ACC112 (cell line): ENCODE results near the gene EFCAB7.
"Not testable (repeated sequence)": the region's sequence is repeated elsewhere in the genome, so short reads cannot be mapped to it uniquely, and the experiment has no call there.

Experiments
- H2AFZ ChIP-seq: fragments of 200-600 bp; sonication (generic); one replicate; pipeline ENCODE4 v1.6.0; 2017; ENCODE audit warnings: antibody characterized with exemption, low read length; ENCODE audit not compliant: unreplicated experiment
- H3K27ac ChIP-seq: fragments of 200-600 bp; sonication (generic); 2 replicates; pipeline ENCODE4 v1.5.1; 2014; ENCODE audit warnings: low read depth, mild to moderate bottlenecking, antibody characterized with exemption, low read length, moderate library complexity
- H3K27me3 ChIP-seq: fragments of 200-600 bp; sonication (generic); 2 replicates; pipeline ENCODE4 v1.6.1; 2014; ENCODE audit warnings: mild to moderate bottlenecking, antibody characterized with exemption, low read length, moderate library complexity, mixed read lengths; ENCODE audit not compliant: insufficient read depth
- H3K36me3 ChIP-seq: fragments of 200-600 bp; sonication (generic); 2 replicates; pipeline ENCODE4 v1.6.1; 2016; ENCODE audit warnings: mild to moderate bottlenecking, antibody characterized with exemption, low read length, moderate library complexity, mixed read lengths; ENCODE audit not compliant: insufficient read depth
- H3K4me1 ChIP-seq: fragments of 200-600 bp; sonication (generic); one replicate; pipeline ENCODE4 v1.6.1; 2016; ENCODE audit warnings: low read length, mixed read lengths; ENCODE audit not compliant: insufficient read depth, unreplicated experiment, control insufficient read depth
- H3K4me3 ChIP-seq: fragments of 200-600 bp; sonication (generic); 2 replicates; pipeline ENCODE4 v1.5.1; 2014; ENCODE audit warnings: mild to moderate bottlenecking, low read depth, low read length
- H3K79me2 ChIP-seq: fragments of 200-600 bp; sonication (generic); one replicate; pipeline ENCODE4 v1.6.0; 2016; ENCODE audit warnings: low read length; ENCODE audit not compliant: control insufficient read depth, unreplicated experiment, insufficient read depth

Gene EFCAB7

GRCh38 chr1:63548303-63548702 is 25.0 kb downstream of the EFCAB7 start:
- no peak overlapping the region for H3K4me3 ChIP-seq
- no peaks in the 10 kb centered on the region for H3K79me2 ChIP-seq
- H3K4me1 ChIP-seq, result peaks cover 14% of the 10 kb centered on the region
- no peaks in the 10 kb centered on the region for H3K27me3 ChIP-seq
- H3K27ac ChIP-seq, result peak overlapping the region; percentile 92
- H2AFZ ChIP-seq, result no peak overlapping the region
- H3K36me3 ChIP-seq, result no peaks in the 10 kb centered on the region

GRCh38 chr1:63548877-63549276 is 25.6 kb downstream of the EFCAB7 start:
- Histone ChIP-seq H2AFZ (no peak overlapping the region), H3K27me3 (no peaks in the 10 kb centered on the region)

GRCh38 chr1:63555480-63555879 is 32.2 kb downstream of the EFCAB7 start:
- H3K4me1 ChIP-seq, result peaks cover 3% of the 10 kb centered on the region
- no peaks in the 10 kb centered on the region for H3K27me3 ChIP-seq
- no peaks in the 10 kb centered on the region for H3K36me3 ChIP-seq
- no peaks in the 10 kb centered on the region for H3K79me2 ChIP-seq
- H3K4me3 ChIP-seq, result no peak overlapping the region
- H3K27ac ChIP-seq, result no peak overlapping the region
- H2AFZ ChIP-seq, result no peak overlapping the region

More at GRCh38 chr1:63548877-63549276, 25.6 kb downstream of the EFCAB7 start:
- H3K4me1 ChIP-seq, result peaks cover 14% of the 10 kb centered on the region
- H3K27ac ChIP-seq, result no peak overlapping the region
- no peak overlapping the region for H3K4me3 ChIP-seq
- no peaks in the 10 kb centered on the region for H3K36me3 ChIP-seq
- H3K79me2 ChIP-seq, result no peaks in the 10 kb centered on the region

GRCh38 chr1:63557365-63557987 is 34.2 kb downstream of the EFCAB7 start:
- H3K27me3 ChIP-seq, result no peaks in the 10 kb centered on the region
- H3K27ac ChIP-seq, result no peak overlapping the region
- no peak overlapping the region for H3K4me3 ChIP-seq
- peak overlapping the region; percentile 48 for H2AFZ ChIP-seq
- H3K79me2 ChIP-seq, result no peaks in the 10 kb centered on the region
- H3K4me1 ChIP-seq, result peaks cover 3% of the 10 kb centered on the region
- no peaks in the 10 kb centered on the region for H3K36me3 ChIP-seq

- Histone ChIP-seq H3K27me3 (no peaks in the 10 kb centered on the region), H2AFZ (no peak overlapping the region), H3K4me1 (peaks cover 3% of the 10 kb centered on the region), H3K79me2 (no peaks in the 10 kb centered on the region), H3K4me3 (no peak overlapping the region), H3K27ac (no peak overlapping the region), H3K36me3 (no peaks in the 10 kb centered on the region)
These were observed 36.0 kb downstream of the EFCAB7 start for GRCh38 chr1:63559357-63559756.

- Histone ChIP-seq H3K4me3 (no peak overlapping the region), H3K27me3 (no peaks in the 10 kb centered on the region), H3K27ac (no peak overlapping the region), H3K79me2 (no peaks in the 10 kb centered on the region), H2AFZ (no peak overlapping the region), H3K36me3 (no peaks in the 10 kb centered on the region), H3K4me1 (no peaks in the 10 kb centered on the region)
These were observed 40.4 kb downstream of the EFCAB7 start for GRCh38 chr1:63563745-63564144.

GRCh38 chr1:63569068-63569467 is 45.7 kb downstream of the EFCAB7 start:
- no peak overlapping the region for H3K27ac ChIP-seq
- H3K4me3 ChIP-seq, result no peak overlapping the region
- H3K79me2 ChIP-seq, result no peaks in the 10 kb centered on the region
- H3K4me1 ChIP-seq, result no peaks in the 10 kb centered on the region
- no peaks in the 10 kb centered on the region for H3K36me3 ChIP-seq
- H2AFZ ChIP-seq, result no peak overlapping the region
- H3K27me3 ChIP-seq, result no peaks in the 10 kb centered on the region

- Histone ChIP-seq H3K4me1 (no peaks in the 10 kb centered on the region), H3K4me3 (no peak overlapping the region), H3K79me2 (no peaks in the 10 kb centered on the region), H3K27ac (no peak overlapping the region), H3K27me3 (no peaks in the 10 kb centered on the region), H2AFZ (no peak overlapping the region), H3K36me3 (no peaks in the 10 kb centered on the region)
These were observed 46.5 kb downstream of the EFCAB7 start for GRCh38 chr1:63569640-63570316.

- not testable (repeated sequence) for H3K27ac ChIP-seq, H3K36me3 ChIP-seq, H3K79me2 ChIP-seq, H3K4me1 ChIP-seq, H3K27me3 ChIP-seq, H2AFZ ChIP-seq, H3K4me3 ChIP-seq
These were observed 49.4 kb downstream of the EFCAB7 start for GRCh38 chr1:63572686-63573085.

GRCh38 chr1:63574203-63574796 is 51.0 kb downstream of the EFCAB7 start:
- H3K4me1 ChIP-seq, H3K36me3 ChIP-seq, H2AFZ ChIP-seq, H3K27me3 ChIP-seq, H3K27ac ChIP-seq, H3K79me2 ChIP-seq, H3K4me3 ChIP-seq: not testable (repeated sequence)

GRCh38 chr1:63575340-63575826 is 52.1 kb downstream of the EFCAB7 start:
- Histone ChIP-seq H3K79me2 (no peaks in the 10 kb centered on the region), H3K4me1 (no peaks in the 10 kb centered on the region), H2AFZ (no peak overlapping the region), H3K27me3 (no peaks in the 10 kb centered on the region), H3K27ac (no peak overlapping the region), H3K36me3 (no peaks in the 10 kb centered on the region), H3K4me3 (no peak overlapping the region)
